HG03159 (cell line): ENCODE measurements around the gene ZNF213.
A peak's percentile ranks its signal among the peaks of the same experiment; 100 is the strongest.

Experiments used
- ATAC-seq: cut with Tn5 transposase; IDR thresholded peaks from one replicate; pipeline ENCODE4 v1.9.1; 2021; ENCODE audit warnings: mild to moderate bottlenecking, moderate library complexity; ENCODE audit not compliant: unreplicated experiment

The ZNF213 gene, protein sequence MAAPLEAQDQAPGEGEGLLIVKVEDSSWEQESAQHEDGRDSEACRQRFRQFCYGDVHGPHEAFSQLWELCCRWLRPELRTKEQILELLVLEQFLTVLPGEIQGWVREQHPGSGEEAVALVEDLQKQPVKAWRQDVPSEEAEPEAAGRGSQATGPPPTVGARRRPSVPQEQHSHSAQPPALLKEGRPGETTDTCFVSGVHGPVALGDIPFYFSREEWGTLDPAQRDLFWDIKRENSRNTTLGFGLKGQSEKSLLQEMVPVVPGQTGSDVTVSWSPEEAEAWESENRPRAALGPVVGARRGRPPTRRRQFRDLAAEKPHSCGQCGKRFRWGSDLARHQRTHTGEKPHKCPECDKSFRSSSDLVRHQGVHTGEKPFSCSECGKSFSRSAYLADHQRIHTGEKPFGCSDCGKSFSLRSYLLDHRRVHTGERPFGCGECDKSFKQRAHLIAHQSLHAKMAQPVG

GRCh38 chr16:3134338-3135125 is at the start of gene ZNF213:
TSS of gene ZNF213 (plus strand) at chr16:3135029. CDS start at chr16:3137281, 2,252 bp downstream.
- peak; percentile 88 for ATAC-seq

DNA sequence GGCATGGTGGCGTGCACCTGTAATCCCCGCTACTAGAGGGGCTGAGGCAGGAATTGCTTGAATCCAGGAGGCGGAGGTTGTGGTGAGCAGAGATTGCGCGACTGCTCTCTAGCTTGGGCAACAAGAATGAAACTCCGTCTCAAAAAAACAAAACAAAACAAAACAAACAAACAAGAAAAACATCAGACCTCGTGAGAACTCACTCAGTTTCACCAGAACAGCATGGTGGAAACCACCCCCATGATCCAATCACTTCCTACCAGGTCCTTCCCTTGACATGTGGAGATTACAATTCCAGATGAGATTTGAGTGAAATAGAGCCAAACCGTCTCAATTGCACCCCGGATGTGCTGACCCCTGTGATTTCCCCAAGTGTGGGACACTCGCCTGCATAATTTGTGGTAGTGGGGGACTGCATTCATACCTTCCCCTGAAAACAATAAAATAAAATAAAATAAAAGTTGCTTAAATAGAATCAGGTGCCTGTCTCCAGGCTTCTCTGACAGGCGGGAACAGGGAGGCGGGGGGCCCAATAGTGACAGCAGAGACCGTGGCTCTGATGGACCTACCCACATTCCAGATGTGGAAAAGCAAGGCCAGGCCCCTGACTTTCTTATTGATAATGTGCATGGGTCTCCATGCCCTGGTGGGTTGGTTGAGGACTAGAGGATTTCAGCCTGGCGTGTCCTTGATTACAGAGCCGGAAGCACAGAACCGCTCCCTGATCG is 48.8 kb upstream of the ZNF213 start:
- ATAC-seq = no peak

- ATAC-seq = no peak
Observed at GRCh38 chr16:3086596-3087242, 48.1 kb upstream of the ZNF213 start.

- no peak for ATAC-seq
Observed at GRCh38 chr16:3087243-3088235, 47.3 kb upstream of the ZNF213 start.

GRCh38 chr16:3088450-3088849 is 46.4 kb upstream of the ZNF213 start:
- no peak for ATAC-seq

DNA sequence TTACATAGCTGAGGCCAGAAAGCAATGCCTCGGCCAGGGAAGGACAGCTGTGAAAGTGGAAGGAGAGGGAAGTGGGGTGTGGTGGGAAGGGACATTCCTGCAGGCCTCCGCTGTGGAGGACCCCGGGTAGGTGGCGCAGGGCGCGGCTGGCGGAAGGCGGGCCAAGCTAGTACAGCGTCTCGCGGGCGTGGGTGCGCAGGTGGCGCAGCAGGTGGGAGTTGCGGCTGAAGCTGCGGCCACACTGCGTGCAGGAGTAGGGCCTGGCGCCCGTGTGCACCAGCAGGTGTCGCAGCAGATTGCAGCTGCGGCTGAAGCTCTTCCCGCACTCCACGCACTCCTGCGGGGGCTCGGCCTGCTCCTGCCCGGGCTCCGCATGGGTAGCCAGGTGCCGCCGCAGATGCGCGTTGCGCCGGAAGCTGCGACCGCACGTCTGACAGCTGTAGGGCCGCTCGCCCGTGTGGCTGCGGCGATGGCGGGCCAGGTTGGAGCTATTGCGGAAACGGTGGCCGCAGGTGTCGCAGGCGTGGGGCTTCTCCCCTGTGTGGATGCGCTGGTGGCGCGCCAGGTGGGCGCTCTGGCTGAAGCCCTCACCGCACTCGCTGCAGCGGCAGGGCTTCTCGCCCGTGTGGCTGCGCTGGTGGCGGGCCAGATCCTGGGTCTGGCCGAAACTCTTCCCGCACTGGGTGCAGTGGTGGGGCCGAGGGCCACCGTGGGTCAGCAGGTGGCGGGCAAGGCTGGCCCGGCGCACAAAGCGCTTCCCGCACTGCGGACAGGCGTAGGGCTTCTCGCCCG is 45.7 kb upstream of the ZNF213 start:
- no peak for ATAC-seq

DNA sequence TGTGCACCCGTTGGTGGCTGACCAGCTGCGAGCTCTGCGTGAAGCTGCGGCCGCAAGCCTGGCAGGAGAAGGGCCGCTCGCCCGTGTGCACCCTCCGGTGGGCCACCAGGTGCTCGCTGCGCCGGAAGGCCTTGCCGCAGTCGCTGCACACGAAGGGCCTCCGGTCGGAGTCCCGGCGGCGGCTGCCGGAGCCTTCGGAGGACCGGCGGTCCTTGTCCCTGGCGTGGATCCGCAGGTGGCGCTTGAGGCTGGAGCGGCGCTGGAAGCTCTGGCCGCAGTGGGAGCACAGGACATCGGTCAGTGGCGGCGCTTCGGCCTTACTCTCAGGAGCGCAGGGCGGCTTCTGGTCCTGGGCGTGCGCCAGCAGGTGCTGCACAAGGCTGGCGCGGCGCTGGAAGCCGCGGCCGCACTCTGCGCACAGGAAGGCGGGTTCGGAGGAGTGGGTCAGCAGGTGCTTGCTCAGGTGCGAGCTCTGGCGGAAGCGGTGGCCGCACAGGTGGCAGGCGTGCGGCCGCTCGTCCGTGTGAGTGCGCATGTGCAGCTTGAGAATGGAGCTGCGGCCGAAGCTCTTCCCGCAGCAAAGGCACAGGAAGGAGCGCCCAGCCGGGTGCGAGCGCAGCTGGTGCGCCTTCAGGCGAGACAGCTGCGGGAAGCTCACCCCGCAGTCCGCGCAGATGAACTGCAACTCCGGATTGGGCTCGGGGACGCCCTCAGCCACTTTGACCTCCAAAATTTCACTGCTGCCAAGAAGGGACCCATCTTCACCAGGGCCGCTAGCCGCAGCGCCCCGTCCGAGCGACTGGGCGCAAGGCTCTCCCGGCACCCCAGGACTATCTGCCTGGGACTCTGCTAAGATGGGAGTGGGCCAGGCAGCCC is 44.9 kb upstream of the ZNF213 start:
- no peak for ATAC-seq

DNA sequence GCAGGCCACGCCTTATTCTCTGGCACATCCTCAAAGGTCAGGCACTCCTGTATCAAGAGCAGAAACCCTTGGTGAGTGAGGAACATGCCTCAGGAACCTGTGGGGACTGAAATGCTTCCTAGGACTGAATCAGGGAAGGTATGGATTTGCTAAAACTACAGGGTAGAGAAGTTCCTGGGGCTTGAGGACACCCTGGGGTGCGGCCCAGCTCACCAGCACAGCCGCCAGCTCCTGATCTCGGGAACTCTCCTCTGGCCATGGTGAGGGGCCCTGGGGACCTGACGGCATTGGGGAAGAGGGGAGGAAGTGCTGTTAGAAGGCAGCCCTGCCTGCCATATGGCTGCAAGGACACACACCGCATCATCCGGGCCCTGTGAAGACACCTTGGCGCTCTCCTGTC is 43.3 kb upstream of the ZNF213 start:
- no peak for ATAC-seq

DNA sequence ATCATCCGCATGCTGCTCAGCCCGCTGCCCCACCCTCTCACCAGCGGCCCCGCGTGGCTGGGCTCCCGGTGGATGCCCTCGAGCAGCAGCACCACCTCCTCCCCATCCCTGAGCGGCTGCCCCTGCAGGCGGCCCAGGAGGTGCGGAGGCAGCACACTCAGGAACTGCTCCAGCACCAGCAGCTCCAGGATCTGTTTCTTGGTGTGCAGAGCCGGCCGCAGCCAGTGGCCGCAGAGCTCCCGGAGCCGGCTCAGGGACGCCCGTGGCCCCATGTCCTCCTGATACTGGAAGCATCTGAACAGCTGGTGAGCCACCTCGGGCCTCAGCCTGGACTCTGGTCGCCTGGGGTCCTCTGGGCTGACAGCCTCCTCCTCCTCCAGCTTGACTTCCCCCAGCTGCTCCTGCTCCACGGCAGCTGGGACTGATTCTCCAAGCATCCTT is 42.3 kb upstream of the ZNF213 start:
- ATAC-seq = no peak

DNA sequence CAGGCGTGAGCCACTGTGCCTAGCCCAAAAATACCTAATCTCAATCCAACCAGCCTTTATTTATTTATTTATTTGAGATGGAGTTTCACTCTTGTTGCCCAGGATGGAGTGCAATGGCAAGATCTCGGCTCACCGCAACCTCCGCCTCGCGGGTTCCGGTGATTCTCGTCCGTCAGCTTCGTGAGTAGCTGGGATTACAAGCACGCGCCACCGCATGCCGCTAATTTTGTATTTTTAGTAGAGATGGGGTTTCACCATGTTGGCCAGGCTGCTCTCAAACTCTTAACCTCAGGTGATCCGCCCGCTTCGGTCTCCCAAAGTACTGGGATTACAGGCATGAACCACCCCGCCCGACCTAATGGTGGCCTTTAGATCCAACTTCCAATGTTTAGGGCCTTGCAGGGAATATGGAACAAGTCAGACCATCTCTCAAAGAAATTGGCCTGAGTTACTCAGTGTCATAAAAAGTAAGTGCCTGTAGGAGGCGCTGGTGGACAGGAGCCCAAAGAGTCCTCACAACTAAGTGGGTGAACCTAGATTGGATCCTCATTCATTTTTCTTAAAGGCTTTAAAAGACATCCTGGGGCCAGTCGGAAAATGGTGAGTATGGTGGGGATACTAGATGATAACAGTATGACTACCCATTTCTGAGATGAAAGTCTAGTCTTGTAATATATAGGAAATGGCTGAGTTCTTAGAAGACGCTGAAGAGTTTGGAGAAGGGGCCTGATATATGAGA is 40.4 kb upstream of the ZNF213 start:
- ATAC-seq = no peak

GRCh38 chr16:3095869-3096268 is 39.0 kb upstream of the ZNF213 start:
- no peak for ATAC-seq

- ATAC-seq = no peak
Observed at GRCh38 chr16:3096362-3096761, 38.5 kb upstream of the ZNF213 start.

DNA sequence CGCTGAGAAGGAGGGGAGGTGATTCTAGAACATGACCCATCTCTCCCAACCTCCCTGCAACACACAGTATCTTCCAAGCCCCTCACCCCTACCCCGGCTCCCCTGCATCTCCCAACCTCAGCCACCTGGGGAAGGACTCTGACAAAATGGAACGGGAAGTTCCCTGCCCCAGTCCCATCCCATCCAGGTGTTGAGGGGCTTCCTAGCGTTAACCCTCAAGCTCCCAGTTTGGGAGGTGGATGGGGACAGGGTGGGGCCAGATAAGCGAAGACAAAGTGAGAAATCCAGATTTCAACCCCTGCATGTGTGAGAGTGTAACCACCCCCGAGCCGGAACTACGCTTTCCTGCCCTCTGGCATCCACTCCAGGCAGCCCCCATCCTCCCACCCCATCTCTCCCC is 37.6 kb upstream of the ZNF213 start:
- ATAC-seq = no peak

GRCh38 chr16:3098459-3099394 is 36.1 kb upstream of the ZNF213 start, which contains the start of gene ZSCAN10:
TSS of gene ZSCAN10 (minus strand) at chr16:3099294. CDS start at chr16:3092937, 6,357 bp downstream.
- no peak for ATAC-seq

DNA sequence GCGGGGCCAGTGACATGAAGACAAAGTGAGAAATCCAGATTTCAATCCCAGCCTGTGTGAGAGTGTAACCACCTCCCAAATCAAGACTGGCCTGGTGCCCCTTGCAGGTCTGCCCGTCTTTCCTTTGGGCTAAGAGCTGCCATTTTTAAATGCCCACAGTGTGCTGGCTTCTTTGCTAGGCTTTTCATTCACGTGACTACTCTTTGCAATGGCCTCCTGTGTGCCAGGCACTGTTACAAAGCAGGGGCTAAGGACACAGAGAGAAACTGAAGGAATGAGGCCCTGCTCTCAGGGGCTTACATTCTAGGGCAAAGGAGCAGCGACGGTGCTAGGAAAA is 35.5 kb upstream of the ZNF213 start:
- ATAC-seq = no peak
